ENCODE measurements around the gene SERINC5. TPM values are rescaled to one million over a fixed set of nuclear protein-coding genes. Genes with fewer than 3 reads are reported as not detected.

SERINC5 gene
- total RNA-seq, 1 experiment from 2014 or later = 6.0 TPM

GRCh38 chr5:80231693-80232092 lies 24.2 kb downstream of the SERINC5 start:
- no peak for DNase-seq (ENCODE audit: low spot score)
- in situ Hi-C loops (cut with HindIII; ENCODE audit: low sequenced_read_pairs) = no loop called here

- in situ Hi-C loops (cut with HindIII; ENCODE audit: low sequenced_read_pairs) = no loop called here
- DNase-seq (ENCODE audit: low spot score) = no peak
These were observed 24.6 kb downstream of the SERINC5 start for GRCh38 chr5:80231243-80231642.

- DNase-seq (ENCODE audit: low spot score) = no peak
- in situ Hi-C loops (cut with HindIII; ENCODE audit: low sequenced_read_pairs) = no loop called here
These were observed 25.4 kb downstream of the SERINC5 start for GRCh38 chr5:80230269-80230992.

GRCh38 chr5:80229902-80230255 lies 26.0 kb downstream of the SERINC5 start:
- in situ Hi-C loops (cut with HindIII; ENCODE audit: low sequenced_read_pairs) = no loop called here
- DNase-seq (ENCODE audit: low spot score) = no peak

- in situ Hi-C loops (cut with HindIII; ENCODE audit: low sequenced_read_pairs) = no loop called here
- no peak for DNase-seq (ENCODE audit: low spot score)
These were observed 27.8 kb downstream of the SERINC5 start for GRCh38 chr5:80227979-80228596.

- no peak for DNase-seq (ENCODE audit: low spot score)
- in situ Hi-C loops (cut with HindIII; ENCODE audit: low sequenced_read_pairs) = no loop called here
These were observed 29.9 kb downstream of the SERINC5 start for GRCh38 chr5:80225934-80226326.

GRCh38 chr5:80225189-80225933 lies 30.5 kb downstream of the SERINC5 start:
- no peak for DNase-seq (ENCODE audit: low spot score)
- in situ Hi-C loops (cut with HindIII; ENCODE audit: low sequenced_read_pairs) = no loop called here

GRCh38 chr5:80223561-80223960 lies 32.3 kb downstream of the SERINC5 start:
- no peak for DNase-seq (ENCODE audit: low spot score)
- in situ Hi-C loops (cut with HindIII; ENCODE audit: low sequenced_read_pairs) = no loop called here

GRCh38 chr5:80220245-80220897 lies 35.5 kb downstream of the SERINC5 start:
- in situ Hi-C loops (cut with HindIII; ENCODE audit: low sequenced_read_pairs) = no loop called here

GRCh38 chr5:80219391-80219790 lies 36.5 kb downstream of the SERINC5 start:
- in situ Hi-C loops (cut with HindIII; ENCODE audit: low sequenced_read_pairs) = no loop called here
- DNase-seq (ENCODE audit: low spot score) = no peak

More at GRCh38 chr5:80220245-80220897, 35.5 kb downstream of the SERINC5 start:
- no peak for DNase-seq (ENCODE audit: low spot score)

GRCh38 chr5:80217667-80218066 lies 38.2 kb downstream of the SERINC5 start:
- in situ Hi-C loops (cut with HindIII; ENCODE audit: low sequenced_read_pairs) = no loop called here
- DNase-seq (ENCODE audit: low spot score) = no peak

GRCh38 chr5:80216753-80217596 lies 38.9 kb downstream of the SERINC5 start:
- DNase-seq (ENCODE audit: low spot score) = peak; percentile 97
- in situ Hi-C loops (cut with HindIII; ENCODE audit: low sequenced_read_pairs) = no loop called here

GRCh38 chr5:80216096-80216495 lies 39.8 kb downstream of the SERINC5 start:
- DNase-seq (ENCODE audit: low spot score) = no peak
- in situ Hi-C loops (cut with HindIII; ENCODE audit: low sequenced_read_pairs) = no loop called here

GRCh38 chr5:80215523-80215922 lies 40.3 kb downstream of the SERINC5 start:
- in situ Hi-C loops (cut with HindIII; ENCODE audit: low sequenced_read_pairs) = no loop called here
- no peak for DNase-seq (ENCODE audit: low spot score)

GRCh38 chr5:80213466-80213865 lies 42.4 kb downstream of the SERINC5 start:
- no peak for DNase-seq (ENCODE audit: low spot score)
- in situ Hi-C loops (cut with HindIII; ENCODE audit: low sequenced_read_pairs) = no loop called here

- in situ Hi-C loops (cut with HindIII; ENCODE audit: low sequenced_read_pairs) = no loop called here
- no peak for DNase-seq (ENCODE audit: low spot score)
These were observed 43.6 kb downstream of the SERINC5 start for GRCh38 chr5:80212171-80212667.

GRCh38 chr5:80211327-80211726 lies 44.5 kb downstream of the SERINC5 start:
- DNase-seq (ENCODE audit: low spot score) = no peak
- in situ Hi-C loops (cut with HindIII; ENCODE audit: low sequenced_read_pairs) = no loop called here

- in situ Hi-C loops (cut with HindIII; ENCODE audit: low sequenced_read_pairs) = no loop called here
- no peak for DNase-seq (ENCODE audit: low spot score)
These were observed 45.8 kb downstream of the SERINC5 start for GRCh38 chr5:80210014-80210413.

GRCh38 chr5:80208381-80208780 lies 47.5 kb downstream of the SERINC5 start:
- no peak for DNase-seq (ENCODE audit: low spot score)
- in situ Hi-C loops (cut with HindIII; ENCODE audit: low sequenced_read_pairs) = no loop called here
